Lower lobe of right lung (tissue), 2 donors: ENCODE results near the gene TOB1. TPM values are rescaled to one million over a fixed set of nuclear protein-coding genes. Genes with fewer than 3 reads are reported as not detected.

Experiments used
- ATAC-seq, 2 donors: fragments of 200-7000 bp; cut with Tn5 transposase; one replicate each; pipeline ENCODE4 v1.9.1; 2020 to 2022; ENCODE audit warnings: mild to moderate bottlenecking in 2 of 2, moderate library complexity in 2 of 2
- DNase-seq: peaks from one replicate; pipeline ENCODE4 v3.0.0-alpha.2; 2020
- H3K27ac ChIP-seq: fragments of 200-600 bp; one replicate; pipeline ENCODE4 v1.8.0; 2022
- H3K27me3 ChIP-seq: fragments of 200-600 bp; one replicate; pipeline ENCODE4 v1.8.0; 2022; ENCODE audit warnings: low read depth
- H3K36me3 ChIP-seq: fragments of 200-600 bp; one replicate; pipeline ENCODE4 v1.8.0; 2022; ENCODE audit warnings: mild to moderate bottlenecking
- H3K4me1 ChIP-seq: fragments of 200-600 bp; one replicate; pipeline ENCODE4 v1.8.0; 2022
- H3K4me3 ChIP-seq: fragments of 200-600 bp; one replicate; pipeline ENCODE4 v1.8.0; 2022; ENCODE audit warnings: mild to moderate bottlenecking
- H3K9me3 ChIP-seq: fragments of 200-600 bp; one replicate; pipeline ENCODE4 v1.8.0; 2022
- intact Hi-C: fragments of 100-400 bp; cut with DNase I; formaldehyde crosslinking; loops from one replicate; pipeline ENCODE4 v1.11.0; 2022
- total RNA-seq: library from RNA; stranded (reverse); fragmentation: NEBNext Ultra II Directional; extraction: Animal tissue kit (Norgen Biotek cat#: 25700); gene quantifications from one replicate; pipeline ENCODE4 v1.2.1, GENCODE V29; 2021
- TF ChIP-seq, protein P1 (sequence below): fragments of 200-600 bp; IDR thresholded peaks from one replicate; pipeline ENCODE4 v1.8.0; 2022; ENCODE audit warnings: antibody characterized with exemption, mild to moderate bottlenecking
- donor health status: DM: no; HTN: yes; CAD: no; lungs with severe emphysema.

TOB1 gene
- total RNA-seq, 1 donor from 2014 or later = 72.9 TPM

DNA sequence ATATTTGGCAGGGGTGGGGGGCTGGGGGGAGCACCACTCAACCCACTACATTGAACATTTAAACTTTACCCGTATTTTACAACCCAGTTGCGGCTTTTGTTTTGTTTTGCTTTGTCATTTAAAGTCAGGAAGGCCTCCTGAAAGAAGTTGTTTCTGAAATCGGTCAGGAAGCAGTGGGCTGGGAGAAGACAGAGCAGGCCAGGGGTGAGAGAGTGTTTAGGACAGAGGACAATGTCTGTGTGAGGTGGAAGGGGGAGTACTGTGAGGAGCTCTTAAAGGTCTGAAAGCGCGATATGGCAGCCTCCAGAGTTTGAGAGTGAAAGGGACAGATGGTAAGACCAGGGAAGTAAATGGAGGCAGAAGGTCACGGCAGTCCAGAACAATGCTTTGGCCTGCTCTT lies 36.8 kb downstream of the TOB1 start:
- intact Hi-C loops = no loop called here
- no peaks in the 10 kb centered on the region for H3K9me3 ChIP-seq
- no peaks in the 10 kb centered on the region for H3K4me1 ChIP-seq
- DNase-seq (no peak), ATAC-seq (peak; percentile 45 to 62)
- TF ChIP-seq, protein P1, sequence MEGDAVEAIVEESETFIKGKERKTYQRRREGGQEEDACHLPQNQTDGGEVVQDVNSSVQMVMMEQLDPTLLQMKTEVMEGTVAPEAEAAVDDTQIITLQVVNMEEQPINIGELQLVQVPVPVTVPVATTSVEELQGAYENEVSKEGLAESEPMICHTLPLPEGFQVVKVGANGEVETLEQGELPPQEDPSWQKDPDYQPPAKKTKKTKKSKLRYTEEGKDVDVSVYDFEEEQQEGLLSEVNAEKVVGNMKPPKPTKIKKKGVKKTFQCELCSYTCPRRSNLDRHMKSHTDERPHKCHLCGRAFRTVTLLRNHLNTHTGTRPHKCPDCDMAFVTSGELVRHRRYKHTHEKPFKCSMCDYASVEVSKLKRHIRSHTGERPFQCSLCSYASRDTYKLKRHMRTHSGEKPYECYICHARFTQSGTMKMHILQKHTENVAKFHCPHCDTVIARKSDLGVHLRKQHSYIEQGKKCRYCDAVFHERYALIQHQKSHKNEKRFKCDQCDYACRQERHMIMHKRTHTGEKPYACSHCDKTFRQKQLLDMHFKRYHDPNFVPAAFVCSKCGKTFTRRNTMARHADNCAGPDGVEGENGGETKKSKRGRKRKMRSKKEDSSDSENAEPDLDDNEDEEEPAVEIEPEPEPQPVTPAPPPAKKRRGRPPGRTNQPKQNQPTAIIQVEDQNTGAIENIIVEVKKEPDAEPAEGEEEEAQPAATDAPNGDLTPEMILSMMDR = no peak
- H3K27me3 ChIP-seq = peaks cover 7% of the 10 kb centered on the region
- no peaks in the 10 kb centered on the region for H3K36me3 ChIP-seq
- peak overlapping the region; percentile 24 for H3K27ac ChIP-seq
- no peak overlapping the region for H3K4me3 ChIP-seq

DNA sequence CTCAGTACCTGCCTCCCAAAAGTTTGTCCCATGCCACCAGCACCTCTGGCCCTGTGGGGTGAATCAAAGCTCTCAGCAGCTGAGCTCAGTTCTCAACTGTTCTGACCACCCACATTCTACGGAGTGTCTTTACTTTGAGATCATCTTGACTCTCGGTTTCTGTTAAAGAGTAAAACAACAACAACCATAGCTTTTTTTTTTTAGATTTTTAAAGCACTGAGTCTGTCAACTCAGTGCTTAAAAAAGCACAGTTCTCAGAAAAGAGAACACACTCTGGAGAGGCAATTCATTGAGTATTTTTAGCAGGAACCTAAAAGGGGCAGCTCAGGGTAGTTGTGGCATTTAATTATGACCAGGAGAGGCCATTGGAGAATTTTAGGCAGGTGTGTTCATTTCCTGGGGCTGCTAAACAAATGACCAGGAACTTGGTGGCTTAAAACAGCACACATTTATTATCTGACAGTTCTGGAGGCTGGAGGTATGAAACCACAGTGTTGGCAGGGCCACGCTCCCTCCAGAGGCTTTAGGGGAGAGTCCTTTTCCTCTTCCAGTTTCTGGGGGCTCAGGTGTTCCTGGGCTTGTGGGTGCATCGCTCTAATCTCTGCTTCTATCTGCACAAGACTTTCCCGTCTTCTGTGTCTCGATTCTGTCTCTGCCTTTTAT lies 37.5 kb downstream of the TOB1 start:
- Histone ChIP-seq H3K9me3 (no peaks in the 10 kb centered on the region), H3K27ac (no peak overlapping the region), H3K36me3 (no peaks in the 10 kb centered on the region), H3K4me3 (no peak overlapping the region), H3K4me1 (no peaks in the 10 kb centered on the region), H3K27me3 (peaks cover under 1% of the 10 kb centered on the region)
- ATAC-seq (no peak), DNase-seq (no peak)
- TF ChIP-seq, protein P1 = no peak
- intact Hi-C loops = no loop called here

GRCh38 chr17:50825188-50825587 lies 41.0 kb downstream of the TOB1 start:
- ATAC-seq (no peak), DNase-seq (no peak)
- TF ChIP-seq, protein P1 = no peak
- Histone ChIP-seq H3K9me3 (no peaks in the 10 kb centered on the region), H3K27ac (no peak overlapping the region), H3K36me3 (no peaks in the 10 kb centered on the region), H3K4me3 (no peak overlapping the region), H3K4me1 (no peaks in the 10 kb centered on the region), H3K27me3 (no peaks in the 10 kb centered on the region)
- intact Hi-C loops = no loop called here

DNA sequence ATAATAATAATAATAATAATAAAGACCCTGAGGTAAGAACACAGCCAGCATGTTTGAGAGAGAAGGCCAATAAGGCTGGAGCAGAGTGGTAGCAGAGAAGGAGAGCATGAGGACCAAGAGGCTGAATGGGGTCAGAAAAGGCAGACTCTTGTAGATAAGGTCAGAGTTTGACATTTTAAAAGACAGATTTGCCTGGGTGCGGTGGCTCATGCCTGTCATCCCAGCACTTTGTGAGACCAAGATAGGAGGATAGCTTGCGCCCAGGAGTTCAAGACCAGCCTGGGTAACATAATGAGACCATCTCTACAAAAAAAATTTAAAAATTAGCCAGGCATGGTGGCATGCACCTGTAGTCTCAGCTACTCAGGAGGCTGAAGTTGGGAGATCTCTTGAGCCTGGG lies 41.7 kb downstream of the TOB1 start:
- intact Hi-C loops = no loop called here
- H3K9me3 ChIP-seq = no peaks in the 10 kb centered on the region
- H3K36me3 ChIP-seq = no peaks in the 10 kb centered on the region
- no peak overlapping the region for H3K4me3 ChIP-seq
- H3K27ac ChIP-seq = no peak overlapping the region
- DNase-seq = peak; percentile 1
- H3K27me3 ChIP-seq = no peaks in the 10 kb centered on the region
- no peaks in the 10 kb centered on the region for H3K4me1 ChIP-seq
- TF ChIP-seq, protein P1 = no peak
- no peak for ATAC-seq

DNA sequence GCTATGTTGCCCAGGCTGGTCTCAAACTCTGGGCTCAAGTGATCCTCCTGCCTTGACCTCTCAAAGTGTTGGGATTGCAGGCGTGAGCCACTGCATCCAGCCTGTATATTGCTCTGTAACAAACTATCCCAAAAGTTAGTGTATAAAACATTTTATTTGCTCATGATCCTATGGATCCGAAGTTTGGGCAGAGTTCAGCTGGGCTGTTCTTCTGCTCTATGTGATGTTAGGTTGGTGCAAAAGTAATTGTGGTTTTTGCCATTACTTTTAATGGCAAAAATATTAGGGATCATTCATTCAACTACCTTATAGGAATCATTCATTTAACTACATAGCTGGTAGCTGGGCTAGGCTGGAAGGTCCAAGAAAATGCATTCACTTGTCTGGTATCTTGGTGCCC lies 43.6 kb downstream of the TOB1 start:
- Histone ChIP-seq H3K36me3 (no peaks in the 10 kb centered on the region), H3K9me3 (no peaks in the 10 kb centered on the region), H3K4me1 (peaks cover 2% of the 10 kb centered on the region), H3K4me3 (no peak overlapping the region), H3K27me3 (peaks cover 2% of the 10 kb centered on the region), H3K27ac (no peak overlapping the region)
- DNase-seq (no peak), ATAC-seq (no peak)
- intact Hi-C loops = no loop called here
- TF ChIP-seq, protein P1 = no peak
